GM12878 (cell line): Measurements from ENCODE around the gene CDC25A. TPM values are rescaled to one million over a fixed set of nuclear protein-coding genes. Genes with fewer than 3 reads are reported as not detected.
A peak's percentile ranks its signal among the peaks of the same experiment; 100 is the strongest.

Source experiments
- ATAC-seq: fragments of 200-7000 bp; cut with Tn5 transposase; 3 replicates; pipeline ENCODE4 v1.9.1; 2020; ENCODE audit warnings: mild to moderate bottlenecking, moderate library complexity
- Bru-seq: library from RNA; stranded (reverse); fragments of 400-500 nt; gene quantifications from one replicate; lab custom pipeline; 2021; lab: Mats Ljungman, UMichigan
- BruChase-seq, 2 experiments: library from RNA; stranded (reverse); fragments of 400-500 nt; gene quantifications; one replicate each; lab custom pipeline; 2021; lab: Mats Ljungman, UMichigan
- BruUV-seq: library from RNA; stranded (reverse); fragments of 400-500 nt; replicated peaks from 2 replicates; lab custom pipeline; 2021; lab: Mats Ljungman, UMichigan
- CTCF ChIA-PET: fragments of 300-600 bp; sonication (Branson Sonifier 250); formaldehyde crosslinking; extraction: SDS; loops from one replicate; lab custom pipeline; 2021; ENCODE audit warnings: inconsistent platforms; lab: Yijun Ruan, JAX
- POLR2A ChIA-PET: fragments of 350-600 bp; formaldehyde crosslinking; extraction: SDS; loops from one replicate; lab custom pipeline; 2021; ENCODE audit warnings: inconsistent platforms; lab: Charles Lee
- RAD21 ChIA-PET: fragments of 300-600 bp; sonication (Branson Sonifier 250); formaldehyde crosslinking; loops from one replicate; lab custom pipeline; 2023; ENCODE audit warnings: antibody characterized with exemption; ENCODE audit not compliant: unreplicated experiment; lab: Charles Lee
- SMC1A ChIA-PET: fragments of 300-600 bp; sonication (Branson Sonifier 250); formaldehyde crosslinking; loops from one replicate; lab custom pipeline; 2023; ENCODE audit not compliant: unreplicated experiment, uncharacterized antibody; lab: Charles Lee
- DNase-seq: peaks from one replicate; pipeline ENCODE4 v3.0.0-alpha.2; 2011; ENCODE audit warnings: low read depth, low spot score
- FAIRE-seq: peaks from 3 replicates; lab custom pipeline; 2011; peaks lifted over from hg19 to GRCh38; lab: Jason Lieb, UNC
- H2AFZ ChIP-seq: 2 replicates; pipeline ENCODE4 v1.6.0; 2011; ENCODE audit warnings: low read depth, low read length, control low read depth; ENCODE audit not compliant: control insufficient read depth
- H3K27ac ChIP-seq: 2 replicates; pipeline ENCODE4 v1.5.1; 2011; ENCODE audit warnings: control low read depth; ENCODE audit not compliant: control insufficient read depth, insufficient read depth
- H3K27me3 ChIP-seq, 2 experiments: replicated peaks in 1 of 2; 2 replicates each; pipeline versions ENCODE4 v1.6.0 to v1.6.1; 2011; ENCODE audit warnings: low read length in 1 of 2; ENCODE audit not compliant: control insufficient read depth in 2 of 2, insufficient read depth in 2 of 2
- H3K36me3 ChIP-seq, 2 experiments: 2 replicates each; pipeline ENCODE4 v1.5.1; 2011; ENCODE audit warnings: low read length in 1 of 2; ENCODE audit not compliant: control insufficient read depth in 2 of 2, insufficient read depth in 2 of 2
- H3K4me1 ChIP-seq: 2 replicates; pipeline ENCODE4 v1.6.1; 2011; ENCODE audit warnings: mild to moderate bottlenecking, low read length, moderate library complexity, mixed read lengths; ENCODE audit not compliant: control insufficient read depth, insufficient read depth
- H3K4me2 ChIP-seq: 2 replicates; pipeline ENCODE4 v1.6.0; 2011; ENCODE audit warnings: control low read depth; ENCODE audit not compliant: control insufficient read depth, insufficient read depth
- H3K4me3 ChIP-seq: fragments of 200-600 bp; sonication (generic); 2 replicates; pipeline ENCODE4 v1.5.1; 2016
- H3K79me2 ChIP-seq: 2 replicates; pipeline ENCODE4 v1.6.0; 2011; ENCODE audit warnings: low read length; ENCODE audit not compliant: control insufficient read depth, insufficient read depth
- H3K9ac ChIP-seq: 2 replicates; pipeline ENCODE4 v1.8.0; 2011; ENCODE audit warnings: low read length, control low read depth, mixed read lengths; ENCODE audit not compliant: control insufficient read depth, insufficient read depth
- H3K9me3 ChIP-seq: replicated peaks from 3 replicates; pipeline ENCODE4 v1.5.1; 2011; ENCODE audit warnings: mild to moderate bottlenecking, low read length; ENCODE audit not compliant: control insufficient read depth, insufficient read depth
- H4K20me1 ChIP-seq: 2 replicates; pipeline ENCODE4 v1.6.0; 2011; ENCODE audit not compliant: control insufficient read depth, insufficient read depth
- ATF7 ChIP-seq: fragments of 450-650 bp; IDR thresholded peaks from 2 replicates; pipeline ENCODE4 v1.6.1; 2016; ENCODE audit warnings: low read depth, mild to moderate bottlenecking
- KDM1A ChIP-seq: fragments of 200-600 bp; sonication (generic); IDR thresholded peaks from 2 replicates; pipeline ENCODE4 v1.6.1; 2016; ENCODE audit warnings: borderline replicate concordance
- MYC ChIP-seq: IDR thresholded peaks from 2 replicates; pipeline ENCODE4 v1.6.1; 2011; ENCODE audit warnings: mild to moderate bottlenecking, low read length, moderate library complexity, inconsistent platforms; ENCODE audit not compliant: insufficient read depth, insufficient replicate concordance, insufficient read length, severe bottlenecking
- RELA ChIP-seq: fragments of 450-650 bp; IDR thresholded peaks from 2 replicates; pipeline ENCODE4 v1.8.0; 2014; ENCODE audit warnings: borderline replicate concordance; ENCODE audit not compliant: partially characterized antibody
- RUNX3 ChIP-seq: IDR thresholded peaks from 2 replicates; pipeline ENCODE4 v1.6.1; 2012; ENCODE audit warnings: low read length, inconsistent platforms
- SREBF1 ChIP-seq: IDR thresholded peaks from 2 replicates; pipeline ENCODE4 v1.6.1; 2012; ENCODE audit warnings: mild to moderate bottlenecking, low read length
- SUPT20H ChIP-seq: IDR thresholded peaks from 2 replicates; pipeline ENCODE4 v1.6.1; 2011; ENCODE audit warnings: low read depth, mild to moderate bottlenecking, low read length, moderate library complexity, borderline replicate concordance; ENCODE audit not compliant: control insufficient read depth
- WGBS: methylation state at CpG from one replicate; pipeline ENCODE4 v1.1.6; 2016; ENCODE audit warnings: low lambda C conversion rate; ENCODE audit not compliant: insufficient replicate concordance, insufficient coverage; ENCODE audit errors: missing lambda C conversion rate; 5-methylcytosine and 5-hydroxymethylcytosine counted together
- in situ Hi-C: fragments of 300-500 bp; cut with MboI; formaldehyde crosslinking; loops from 9 replicates; pipeline ENCODE4 v1.14.3; 2018; ENCODE audit warnings: mixed read lengths
- intact Hi-C: fragments of 100-400 bp; cut with micrococcal nuclease; formaldehyde crosslinking; loops from one replicate; pipeline ENCODE4 v1.14.2; 2022; ENCODE audit not compliant: unreplicated experiment
- long read RNA-seq, 2 experiments: library from polyadenylated mRNA; unstranded; transcript quantifications; one replicate each; pipeline ENCODE4 v2.0.0, GENCODE V29; 2019 to 2020
- polyA minus RNA-seq, 3 experiments: library from RNA; depleted of rRNA, polyadenylated mRNA; stranded (reverse); fragments of >200 nt; gene quantifications; 2 replicates each; pipeline ENCODE4 v1.2.3, GENCODE V29; 2011
- polyA plus RNA-seq, 11 experiments: library from polyadenylated mRNA; depleted of rRNA in 4 of 11; unstranded in 6 of 11; stranded (reverse) in 5 of 11; fragments of >200 nt; fragmentation: Nextera tagmentation in 4 of 11; fragmentation: Illumina TruSeq in 1 of 11; extraction: Ambion mirVana in 4 of 11; extraction: Trizol in 1 of 11; gene quantifications; 1 replicate in 1 of 11; 2 replicates in 10 of 11; pipeline versions ENCODE4 v1.2.1 to v1.2.3, GENCODE V29; 2011 to 2016; ENCODE audit warnings: inconsistent platforms in 2 of 11, missing spikeins in 2 of 11, low read depth in 1 of 11
- total RNA-seq, 4 experiments: library from RNA; depleted of rRNA in 3 of 4; stranded (reverse); fragments of >200 nt in 3 of 4; fragmentation: Illumina TruSeq in 1 of 4; extraction: Trizol in 1 of 4; gene quantifications; 2 replicates each; pipeline versions ENCODE4 v1.2.1 to v1.2.3, GENCODE V29; 2013 to 2021
- TF ChIP-seq, protein P1 (sequence below): IDR thresholded peaks from 2 replicates; pipeline ENCODE4 v1.6.1; 2012; ENCODE audit warnings: low read depth, low read length, improper control_type of control experiment
- TF ChIP-seq, protein P2 (sequence below): fragments of 450-650 bp; IDR thresholded peaks from 2 replicates; pipeline ENCODE4 v1.6.1; 2014; ENCODE audit warnings: mild to moderate bottlenecking
- TF ChIP-seq, protein P3 (sequence below): fragments of 450-650 bp; IDR thresholded peaks from 2 replicates; pipeline ENCODE4 v1.6.1; 2016; ENCODE audit warnings: mild to moderate bottlenecking, moderate library complexity, borderline replicate concordance

The CDC25A gene
- total RNA-seq (2013; cell fraction: nucleolus; rRNA removed), result 9.5 and 18.7 TPM in 2 replicates
- total RNA-seq (2014; rRNA removed), result 32.1 and 32.5 TPM in 2 replicates
- 29.5 and 30.3 TPM in 2 replicates for total RNA-seq (2014; rRNA removed; fragmentation: Illumina TruSeq; extraction: Trizol)
- total RNA-seq (2021), result 34.4 and 36.6 TPM in 2 replicates
- polyA plus RNA-seq (2011; ENCODE audit: low read depth), result 5.7 TPM
- 16.0 and 16.1 TPM in 2 replicates for polyA plus RNA-seq (2011; rRNA removed)
- 12.1 and 15.7 TPM in 2 replicates for polyA plus RNA-seq (2011; cell fraction: cytosol; rRNA removed)
- 10.0 and 12.0 TPM in 2 replicates for polyA plus RNA-seq (2011; cell fraction: nucleus; rRNA removed)
- polyA plus RNA-seq (2012), result 8.4 and 8.7 TPM in 2 replicates
- polyA plus RNA-seq (2014; fragmentation: Illumina TruSeq; extraction: Trizol), result 33.8 and 35.3 TPM in 2 replicates
- polyA plus RNA-seq (2014; fragmentation: Nextera tagmentation; extraction: Ambion mirVana), result 1 to 10 TPM; 2.9 to 5.6 TPM
- polyA plus RNA-seq (2014; rRNA removed), result 25.6 and 30.3 TPM in 2 replicates
- 10 to 100 TPM; 21.3 to 23.4 TPM for polyA plus RNA-seq (2016; fragmentation: Nextera tagmentation; extraction: Ambion mirVana)
- 17.3 and 17.6 TPM in 2 replicates for polyA minus RNA-seq (2011; rRNA and poly(A)+ RNA removed)
- polyA minus RNA-seq (2011; cell fraction: cytosol; rRNA and poly(A)+ RNA removed), result 9.4 and 12.9 TPM in 2 replicates
- polyA minus RNA-seq (2011; cell fraction: nucleus; rRNA and poly(A)+ RNA removed), result 11.5 and 16.8 TPM in 2 replicates
- percentile 71 among the genes with signal in this experiment for Bru-seq, nascent RNA
- percentile 63 among the genes with signal in this experiment for BruChase-seq, experiment 1, labeled RNA remaining after a 6-hour chase
- percentile 71 among the genes with signal in this experiment for BruChase-seq, experiment 2, labeled RNA remaining after a 2-hour chase
- long read RNA-seq, experiment 1, partial matches to known transcripts, result 0 of 2 reads
- long read RNA-seq, experiment 1, other reads (novel, unspliced or antisense), result 2 of 2 reads
- long read RNA-seq, experiment 2, partial matches to known transcripts, result 5 of 6 reads
- long read RNA-seq, experiment 2, other reads (novel, unspliced or antisense), result 1 of 6 reads

GRCh38 chr3:48188266-48189201 lies at the start of gene CDC25A:
TSS of gene CDC25A (minus strand) at chr3:48188417. CDS start at chr3:48187947, 470 bp downstream.
- Histone ChIP-seq H3K9me3 (no peaks in the 10 kb centered on the region), H3K9ac (peak within 1 kb of the TSS; percentile 93), H4K20me1 (no peaks in the 10 kb centered on the region), H3K36me3 (peaks cover 2 to 14% of the 10 kb centered on the region in 2 experiments), H3K27ac (peak within 1 kb of the TSS; percentile 74), H3K4me1 (peaks cover 12% of the 10 kb centered on the region; the same call in 1 of the 2 replicates), H2AFZ (peak within 1 kb of the TSS; percentile 89), H3K4me2 (peak within 1 kb of the TSS; percentile 81), H3K27me3 (no peaks in the 10 kb centered on the region), H3K4me3 (peak within 1 kb of the TSS; percentile 92), H3K79me2 (peaks cover 42% of the 10 kb centered on the region)
- peak; percentile 97 for DNase-seq
- SMC1A ChIA-PET, result interaction anchor here (0.6 to 5.9 kb wide), 12 partner anchors 9 to 734 kb away, joined by 3 to 31 read pairs (median 3); partner anchors contain the start of genes CCDC51, TMA7 and ZNF589
- intact Hi-C loops, result no loop called here
- peak; percentile 98 for ATAC-seq
- in situ Hi-C loops, result no loop called here
- no TSS peak for BruUV-seq
- CTCF ChIA-PET, result interaction anchor here (0.7 to 2.7 kb wide), 5 partner anchors 10 to 369 kb away, joined by 3 to 23 read pairs (median 4); partner anchors contain the start of genes CCDC51, PFKFB4 and TMA7
- 3% methylated on average over 44 of the region's 44 CpGs for WGBS
- POLR2A ChIA-PET, result interaction anchor here (0.8 to 2.5 kb wide), 8 partner anchors 10 to 369 kb away, joined by 3 to 11 read pairs (median 4); partner anchors contain the start of genes CCDC51, PFKFB4, TMA7 and ZNF589
- RAD21 ChIA-PET, result interaction anchor here (0.8 to 2.4 kb wide), 6 partner anchors 35 to 370 kb away, joined by 3 to 17 read pairs (median 6); partner anchors contain the start of genes CAMP and ZNF589
- peak; percentile 96 for FAIRE-seq
- TF ChIP-seq, protein P1, sequence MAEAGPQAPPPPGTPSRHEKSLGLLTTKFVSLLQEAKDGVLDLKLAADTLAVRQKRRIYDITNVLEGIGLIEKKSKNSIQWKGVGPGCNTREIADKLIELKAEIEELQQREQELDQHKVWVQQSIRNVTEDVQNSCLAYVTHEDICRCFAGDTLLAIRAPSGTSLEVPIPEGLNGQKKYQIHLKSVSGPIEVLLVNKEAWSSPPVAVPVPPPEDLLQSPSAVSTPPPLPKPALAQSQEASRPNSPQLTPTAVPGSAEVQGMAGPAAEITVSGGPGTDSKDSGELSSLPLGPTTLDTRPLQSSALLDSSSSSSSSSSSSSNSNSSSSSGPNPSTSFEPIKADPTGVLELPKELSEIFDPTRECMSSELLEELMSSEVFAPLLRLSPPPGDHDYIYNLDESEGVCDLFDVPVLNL, result peak; percentile 96
- TF ChIP-seq KDM1A (no peak), RUNX3 (peak; percentile 67), SREBF1 (peak; percentile 64; the same call in 1 of the 2 replicates), RELA (peak; percentile 51), ATF7 (peak; percentile 66), MYC (no peak), SUPT20H (no peak)
- TF ChIP-seq, protein P2, sequence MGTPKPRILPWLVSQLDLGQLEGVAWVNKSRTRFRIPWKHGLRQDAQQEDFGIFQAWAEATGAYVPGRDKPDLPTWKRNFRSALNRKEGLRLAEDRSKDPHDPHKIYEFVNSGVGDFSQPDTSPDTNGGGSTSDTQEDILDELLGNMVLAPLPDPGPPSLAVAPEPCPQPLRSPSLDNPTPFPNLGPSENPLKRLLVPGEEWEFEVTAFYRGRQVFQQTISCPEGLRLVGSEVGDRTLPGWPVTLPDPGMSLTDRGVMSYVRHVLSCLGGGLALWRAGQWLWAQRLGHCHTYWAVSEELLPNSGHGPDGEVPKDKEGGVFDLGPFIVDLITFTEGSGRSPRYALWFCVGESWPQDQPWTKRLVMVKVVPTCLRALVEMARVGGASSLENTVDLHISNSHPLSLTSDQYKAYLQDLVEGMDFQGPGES, result peak; percentile 80; the same call in 1 of the 2 replicates
- TF ChIP-seq, protein P3, sequence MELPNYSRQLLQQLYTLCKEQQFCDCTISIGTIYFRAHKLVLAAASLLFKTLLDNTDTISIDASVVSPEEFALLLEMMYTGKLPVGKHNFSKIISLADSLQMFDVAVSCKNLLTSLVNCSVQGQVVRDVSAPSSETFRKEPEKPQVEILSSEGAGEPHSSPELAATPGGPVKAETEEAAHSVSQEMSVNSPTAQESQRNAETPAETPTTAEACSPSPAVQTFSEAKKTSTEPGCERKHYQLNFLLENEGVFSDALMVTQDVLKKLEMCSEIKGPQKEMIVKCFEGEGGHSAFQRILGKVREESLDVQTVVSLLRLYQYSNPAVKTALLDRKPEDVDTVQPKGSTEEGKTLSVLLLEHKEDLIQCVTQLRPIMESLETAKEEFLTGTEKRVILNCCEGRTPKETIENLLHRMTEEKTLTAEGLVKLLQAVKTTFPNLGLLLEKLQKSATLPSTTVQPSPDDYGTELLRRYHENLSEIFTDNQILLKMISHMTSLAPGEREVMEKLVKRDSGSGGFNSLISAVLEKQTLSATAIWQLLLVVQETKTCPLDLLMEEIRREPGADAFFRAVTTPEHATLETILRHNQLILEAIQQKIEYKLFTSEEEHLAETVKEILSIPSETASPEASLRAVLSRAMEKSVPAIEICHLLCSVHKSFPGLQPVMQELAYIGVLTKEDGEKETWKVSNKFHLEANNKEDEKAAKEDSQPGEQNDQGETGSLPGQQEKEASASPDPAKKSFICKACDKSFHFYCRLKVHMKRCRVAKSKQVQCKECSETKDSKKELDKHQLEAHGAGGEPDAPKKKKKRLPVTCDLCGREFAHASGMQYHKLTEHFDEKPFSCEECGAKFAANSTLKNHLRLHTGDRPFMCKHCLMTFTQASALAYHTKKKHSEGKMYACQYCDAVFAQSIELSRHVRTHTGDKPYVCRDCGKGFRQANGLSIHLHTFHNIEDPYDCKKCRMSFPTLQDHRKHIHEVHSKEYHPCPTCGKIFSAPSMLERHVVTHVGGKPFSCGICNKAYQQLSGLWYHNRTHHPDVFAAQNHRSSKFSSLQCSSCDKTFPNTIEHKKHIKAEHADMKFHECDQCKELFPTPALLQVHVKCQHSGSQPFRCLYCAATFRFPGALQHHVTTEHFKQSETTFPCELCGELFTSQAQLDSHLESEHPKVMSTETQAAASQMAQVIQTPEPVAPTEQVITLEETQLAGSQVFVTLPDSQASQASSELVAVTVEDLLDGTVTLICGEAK, result no peak; the same call in 1 of the 2 replicates
